M059J (cell line): Measurements from ENCODE around the gene MESD. TPM values are rescaled to one million over a fixed set of nuclear protein-coding genes. Genes with fewer than 3 reads are reported as not detected.
"Not testable (repeated sequence)": the region's sequence is repeated elsewhere in the genome, so short reads cannot be mapped to it uniquely, and the experiment has no call there.

Experiments used
- DNase-seq: peaks from one replicate; pipeline ENCODE4 v3.0.0-alpha.2; 2012; ENCODE audit warnings: low read depth
- total RNA-seq: library from RNA; depleted of rRNA; stranded (reverse); fragments of >200 nt; shearing (Covaris generic); gene quantifications from 2 replicates; pipeline ENCODE4 v1.2.3, GENCODE V29; 2014

Gene MESD
- total RNA-seq, 1 experiment from 2014 or later, result 32.9 TPM

DNA sequence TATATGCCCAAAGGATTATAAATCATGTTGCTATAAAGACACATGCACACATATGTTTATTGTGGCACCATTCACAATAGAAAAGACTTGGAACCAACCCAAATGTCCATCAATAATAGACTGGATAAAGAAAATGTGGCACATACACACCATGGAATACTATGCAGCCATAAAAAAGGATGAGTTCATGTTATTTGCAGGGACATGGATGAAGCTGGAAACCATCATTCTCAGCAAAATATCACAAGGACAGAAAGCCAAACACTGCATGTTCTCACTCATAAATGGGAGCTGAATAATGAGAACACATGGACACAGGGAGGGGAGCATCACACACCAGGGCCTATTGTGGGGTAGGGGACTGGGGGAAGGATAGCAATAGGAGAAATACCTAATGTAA is 24.2 kb downstream of the MESD start:
- DNase-seq, result not testable (repeated sequence)

- DNase-seq, result no peak
Measured at GRCh38 chr15:80958818-80959495, 30.7 kb downstream of the MESD start.

- DNase-seq, result peak; percentile 9
Measured at GRCh38 chr15:80957976-80958375, 31.6 kb downstream of the MESD start.

GRCh38 chr15:80957556-80957955 is 32.1 kb downstream of the MESD start:
- DNase-seq, result peak; percentile 12

GRCh38 chr15:80955571-80956452 is 33.8 kb downstream of the MESD start:
- peak; percentile 99 for DNase-seq

DNA sequence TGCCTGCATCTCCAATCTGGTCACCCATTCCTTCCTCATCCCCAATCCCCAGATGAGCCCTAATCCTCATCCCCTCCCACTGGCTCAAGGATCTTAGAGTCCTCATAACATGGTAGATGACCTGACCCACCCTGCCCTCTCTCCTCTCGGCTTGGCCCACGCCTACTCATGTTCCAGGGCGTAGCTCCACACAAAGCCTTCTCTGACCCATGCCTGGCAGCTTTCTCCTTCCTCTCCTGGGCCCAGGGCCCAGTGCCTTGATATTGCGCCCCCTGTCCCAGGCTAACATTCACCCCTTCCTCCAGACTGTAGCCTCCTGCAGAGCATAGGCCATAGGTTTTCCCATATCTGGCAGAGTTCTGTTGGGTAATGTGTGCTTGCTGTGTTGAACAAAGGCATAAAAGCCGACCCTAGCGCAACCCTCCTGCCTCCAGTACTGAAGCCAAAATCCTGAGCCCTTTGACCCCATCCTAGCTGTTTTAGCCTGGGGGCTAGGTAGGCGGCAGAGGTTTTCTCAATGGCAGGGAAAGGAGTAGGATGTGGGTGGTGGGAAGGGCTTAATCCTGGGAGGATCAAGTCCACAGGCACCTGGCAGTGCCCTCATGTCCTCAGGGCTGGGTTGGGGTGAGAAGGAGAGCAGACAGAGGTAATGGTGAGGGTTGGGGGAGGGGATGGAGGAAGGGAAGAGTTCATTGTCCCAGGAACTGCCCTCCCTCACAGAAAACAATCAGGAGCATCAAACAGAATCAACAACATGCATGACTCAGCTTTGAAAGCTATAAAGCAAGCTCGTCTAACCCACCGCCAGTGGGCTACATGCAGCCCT is 35.5 kb downstream of the MESD start:
- DNase-seq, result peak; percentile 46

DNA sequence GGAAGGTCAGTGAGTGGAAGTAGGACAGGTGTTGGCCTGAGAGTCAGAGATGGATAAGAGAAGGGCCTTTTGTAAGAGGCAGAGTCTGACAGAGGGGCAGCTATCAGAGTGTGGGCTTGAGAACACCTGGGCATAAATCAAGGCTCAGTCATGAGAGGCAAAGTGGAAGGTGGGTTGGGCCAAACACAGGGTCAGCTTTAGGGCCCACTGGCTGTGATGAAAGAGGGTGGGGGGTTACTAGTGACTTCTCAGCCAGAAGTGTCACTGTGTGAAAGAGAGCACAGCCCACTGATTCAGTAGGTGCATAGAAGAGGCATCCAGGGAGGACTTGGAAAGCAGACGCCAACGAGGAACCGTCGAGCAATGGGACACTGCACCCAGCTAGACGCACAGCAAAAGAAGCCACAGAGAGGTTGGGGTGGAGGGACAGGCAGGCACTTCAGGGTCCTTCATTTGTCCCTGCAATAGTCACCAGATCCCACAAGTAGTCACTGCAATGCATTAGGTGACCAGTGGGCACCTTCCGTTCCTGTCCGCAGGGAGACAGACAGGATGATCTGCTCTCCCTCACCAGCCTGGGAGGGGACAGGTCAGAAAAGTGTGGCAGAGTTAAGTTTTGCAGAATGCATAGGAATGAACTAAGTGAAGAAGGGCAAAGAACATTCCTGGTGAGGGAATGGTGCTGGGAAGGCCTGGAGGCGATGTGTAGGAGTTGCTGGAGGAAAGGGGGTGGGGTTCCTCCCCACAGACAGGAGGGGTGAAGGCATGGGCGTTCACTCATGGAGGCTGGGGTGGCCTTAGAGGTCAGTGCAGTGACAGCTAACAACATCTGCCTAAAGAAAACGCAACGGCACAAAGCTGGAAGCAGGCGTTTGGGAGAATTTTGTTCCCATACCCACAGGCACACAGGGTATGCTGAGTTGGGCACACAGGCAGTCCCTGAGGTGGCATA is 36.3 kb downstream of the MESD start:
- no peak for DNase-seq

- no peak for DNase-seq
Measured at GRCh38 chr15:80951941-80952340, 37.7 kb downstream of the MESD start.

GRCh38 chr15:80950291-80951078 is 39.1 kb downstream of the MESD start:
- DNase-seq, result no peak

DNA sequence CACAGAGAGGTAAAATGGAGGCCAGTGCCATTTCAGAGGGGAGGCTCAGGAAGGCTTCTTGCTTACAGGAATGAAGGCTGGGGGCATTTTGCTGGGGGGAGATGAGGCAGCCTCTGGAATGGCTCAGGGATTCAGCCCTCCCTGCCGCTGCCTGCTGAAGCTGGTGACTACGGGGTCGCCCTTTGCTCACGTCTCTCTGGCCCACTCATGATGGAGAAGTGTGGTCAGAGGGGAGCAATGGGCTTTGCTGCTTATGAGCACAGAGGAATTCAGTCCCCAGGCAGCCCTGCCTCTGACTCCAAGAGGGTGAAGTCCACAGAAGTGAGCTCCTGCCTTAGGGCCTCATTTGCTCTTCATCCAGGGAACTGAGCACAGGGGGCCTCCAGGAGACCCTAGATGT is 39.9 kb downstream of the MESD start:
- DNase-seq, result no peak

GRCh38 chr15:80948651-80949292 is 40.8 kb downstream of the MESD start:
- no peak for DNase-seq

- no peak for DNase-seq
Measured at GRCh38 chr15:80946576-80946975, 43.0 kb downstream of the MESD start.

DNA sequence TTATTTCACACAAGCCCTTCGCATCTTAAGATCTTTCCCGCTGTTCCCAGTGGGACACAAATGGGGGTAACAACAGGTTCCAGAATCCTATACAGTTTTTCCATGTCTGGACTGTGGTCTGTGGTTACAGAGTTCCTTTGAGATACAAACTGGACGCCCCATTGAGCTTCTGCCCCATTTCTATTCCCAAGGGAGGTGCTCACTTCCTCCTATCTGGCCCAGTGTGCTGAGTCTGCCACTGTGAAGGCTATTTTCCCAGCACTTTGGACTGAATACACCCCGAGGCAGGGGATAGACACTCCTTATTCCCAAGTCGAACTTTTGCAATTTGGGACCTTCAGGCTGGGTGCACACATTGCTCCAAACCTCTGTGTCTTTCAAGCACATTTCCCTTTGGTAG is 44.0 kb downstream of the MESD start:
- DNase-seq, result no peak

DNA sequence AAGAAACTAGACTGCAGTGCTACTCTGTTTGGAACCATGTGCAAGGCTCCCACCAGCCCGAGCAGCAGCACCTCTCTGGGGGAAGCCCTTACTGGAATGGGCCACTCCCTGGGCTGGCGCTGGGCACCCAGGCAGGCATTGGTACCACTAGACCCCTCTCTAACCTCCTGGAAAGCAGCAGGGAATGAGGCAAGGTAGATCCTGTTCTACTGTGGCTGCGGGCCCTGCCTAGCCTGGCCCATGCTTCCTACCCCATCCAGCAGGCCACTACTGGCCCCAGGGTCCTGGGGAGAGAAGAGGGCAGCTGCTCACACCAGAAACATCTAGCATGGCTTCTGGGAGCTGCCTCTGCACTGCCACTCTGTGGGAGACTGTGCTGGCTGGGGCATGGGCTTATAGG is 44.8 kb downstream of the MESD start:
- DNase-seq, result no peak

DNA sequence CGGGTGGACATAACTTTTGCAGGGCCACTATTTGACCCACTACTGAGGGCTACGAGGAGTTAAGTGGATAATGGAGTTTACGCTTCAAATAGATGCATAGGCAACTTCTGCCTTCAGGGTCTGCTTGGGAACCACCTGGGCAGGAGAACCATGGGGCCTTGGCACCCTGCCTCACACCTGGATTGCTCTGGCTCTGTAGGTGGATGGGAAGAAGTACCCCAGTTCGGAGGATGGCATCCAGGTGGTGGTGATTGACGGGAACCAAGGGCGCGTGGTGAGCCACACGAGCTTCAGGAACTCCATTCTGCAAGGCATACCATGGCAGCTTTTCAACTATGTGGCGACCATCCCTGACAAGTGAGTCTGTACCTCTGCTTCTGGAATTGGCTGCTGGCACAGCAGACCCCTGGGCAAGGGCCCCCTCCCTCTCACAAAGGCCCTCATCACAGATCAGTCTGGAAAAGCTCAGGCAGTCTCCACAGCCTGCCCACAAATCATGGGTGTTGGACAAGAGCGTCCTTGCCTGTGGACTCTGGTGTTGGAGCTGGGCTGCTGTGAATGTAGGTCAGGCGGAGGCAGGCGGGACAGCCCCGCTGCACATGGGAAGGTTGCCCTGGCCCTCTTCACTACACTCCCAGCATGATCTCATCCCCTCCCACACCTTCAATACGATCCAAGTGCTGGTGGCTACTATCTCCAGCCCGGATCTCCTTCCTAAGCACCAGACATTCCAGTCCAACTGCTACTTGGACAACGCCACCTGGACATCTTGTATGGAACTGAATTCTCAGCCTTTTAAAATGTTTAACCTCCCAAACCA is 46.7 kb downstream of the MESD start:
- no peak for DNase-seq

DNA sequence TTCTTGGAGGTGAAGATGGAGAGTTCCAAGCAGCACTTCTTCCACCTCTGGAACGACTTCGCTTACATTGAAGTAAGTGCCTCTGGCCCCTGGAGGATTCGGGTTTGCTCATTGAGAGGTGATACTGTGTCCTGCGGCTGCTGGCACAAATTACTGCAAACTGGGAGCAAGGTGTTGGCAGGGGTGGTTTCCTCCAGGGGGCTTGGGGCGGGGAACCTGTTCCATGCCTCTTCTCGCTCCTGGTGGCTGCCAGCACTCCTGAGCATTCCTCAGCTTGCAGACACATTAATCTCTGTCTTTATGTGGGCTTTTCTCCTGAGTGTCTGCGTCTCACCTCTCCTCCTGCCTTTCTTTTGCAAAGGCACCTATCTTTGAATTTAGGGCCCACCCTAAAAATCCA is 47.4 kb downstream of the MESD start:
- DNase-seq, result no peak

DNA sequence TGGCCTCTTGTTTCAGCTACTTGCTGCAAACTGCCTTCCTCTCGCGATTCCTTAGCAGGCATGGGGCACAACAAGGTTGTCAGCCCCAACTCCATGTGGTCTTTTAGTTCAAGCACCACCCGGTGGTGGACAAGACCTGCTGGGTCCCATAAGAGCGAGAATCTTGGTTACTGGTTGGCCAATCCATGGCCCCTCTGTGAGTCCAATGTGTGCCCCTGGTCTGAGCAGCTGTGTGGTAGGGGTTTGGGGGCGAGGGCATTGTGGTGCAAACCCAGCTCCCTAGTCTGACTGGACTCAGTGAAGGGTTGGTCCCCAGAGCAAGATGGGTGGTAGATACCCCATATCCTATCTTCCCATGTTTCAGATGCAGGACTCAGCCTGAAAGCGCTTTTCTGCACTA is 48.8 kb downstream of the MESD start:
- no peak for DNase-seq

GRCh38 chr15:80940331-80940730 is 49.3 kb downstream of the MESD start:
- no peak for DNase-seq

- no peak for DNase-seq
Measured at GRCh38 chr15:80939216-80939615, 50.4 kb downstream of the MESD start.
